Thymus (tissue), 11 donors: Measurements from ENCODE around the gene BPIFB6. TPM values are rescaled to one million over a fixed set of nuclear protein-coding genes. Genes with fewer than 3 reads are reported as not detected.

Experiments
- DNase-seq, 9 donors: peaks; one replicate each; pipeline ENCODE4 v3.0.0-alpha.2; 2013; ENCODE audit warnings: low spot score in 9 of 9, low read depth in 6 of 9, missing footprints in 1 of 9
- H3K27ac ChIP-seq, 2 donors: one replicate each; pipeline ENCODE4 v1.5.1; 2013; ENCODE audit warnings: control low read depth in 1 of 2, low read depth in 1 of 2, low read length in 1 of 2, mild to moderate bottlenecking in 1 of 2, moderate library complexity in 1 of 2
- H3K27me3 ChIP-seq, 2 donors: one replicate each; pipeline ENCODE4 v1.5.1; 2013; ENCODE audit warnings: low read length in 1 of 2; ENCODE audit not compliant: control insufficient read depth in 2 of 2, insufficient read depth in 1 of 2
- H3K36me3 ChIP-seq, 2 donors: one replicate each; pipeline ENCODE4 v1.5.1; 2013; ENCODE audit warnings: low read length in 1 of 2, mild to moderate bottlenecking in 1 of 2, moderate library complexity in 1 of 2; ENCODE audit not compliant: control insufficient read depth in 2 of 2, insufficient read depth in 2 of 2
- H3K4me1 ChIP-seq, 2 donors: one replicate each; pipeline ENCODE4 v1.5.1; 2013; ENCODE audit warnings: low read length in 2 of 2; ENCODE audit not compliant: control insufficient read depth in 2 of 2, insufficient read depth in 2 of 2
- H3K4me3 ChIP-seq, 2 donors: one replicate each; pipeline ENCODE4 v1.5.1; 2013; ENCODE audit warnings: low read length in 2 of 2, control low read depth in 1 of 2, mild to moderate bottlenecking in 1 of 2
- H3K9me3 ChIP-seq, 2 donors: one replicate each; pipeline ENCODE4 v1.5.1; 2013; ENCODE audit warnings: low read length in 1 of 2, mild to moderate bottlenecking in 1 of 2; ENCODE audit not compliant: control insufficient read depth in 2 of 2, insufficient read depth in 1 of 2
- WGBS: extraction: QIAGEN DNeasy Blood & Tissue Kit; methylation state at CpG from one replicate; pipeline ENCODE4 v1.1.7; 2013; 5-methylcytosine and 5-hydroxymethylcytosine counted together
- polyA plus RNA-seq: library from polyadenylated mRNA; stranded (reverse); fragments of 200-250 nt; gene quantifications from one replicate; pipeline ENCODE4 v1.2.3, GENCODE V29; 2013
- total RNA-seq: library from RNA; stranded (reverse); fragments of 120-200 nt; gene quantifications from one replicate; pipeline ENCODE4 v1.2.4, GENCODE V29; 2013
- donor health status: healthy.

Gene BPIFB6
- total and polyA plus RNA-seq, 2 donors, result 0.05 TPM; not detected in 1

- DNase-seq, result no peak
- no peak overlapping the region for H3K4me3 ChIP-seq
- no peaks in the 10 kb centered on the region for H3K9me3 ChIP-seq
- no peaks in the 10 kb centered on the region for H3K36me3 ChIP-seq
- H3K27me3 ChIP-seq, result no peaks in the 10 kb centered on the region
- H3K4me1 ChIP-seq, result no peaks in the 10 kb centered on the region
- 93% methylated on average over 6 of the region's 6 CpGs for WGBS
- no peak overlapping the region for H3K27ac ChIP-seq
Observed at GRCh38 chr20:33063271-33063670, 31.8 kb downstream of the BPIFB6 start.

DNA sequence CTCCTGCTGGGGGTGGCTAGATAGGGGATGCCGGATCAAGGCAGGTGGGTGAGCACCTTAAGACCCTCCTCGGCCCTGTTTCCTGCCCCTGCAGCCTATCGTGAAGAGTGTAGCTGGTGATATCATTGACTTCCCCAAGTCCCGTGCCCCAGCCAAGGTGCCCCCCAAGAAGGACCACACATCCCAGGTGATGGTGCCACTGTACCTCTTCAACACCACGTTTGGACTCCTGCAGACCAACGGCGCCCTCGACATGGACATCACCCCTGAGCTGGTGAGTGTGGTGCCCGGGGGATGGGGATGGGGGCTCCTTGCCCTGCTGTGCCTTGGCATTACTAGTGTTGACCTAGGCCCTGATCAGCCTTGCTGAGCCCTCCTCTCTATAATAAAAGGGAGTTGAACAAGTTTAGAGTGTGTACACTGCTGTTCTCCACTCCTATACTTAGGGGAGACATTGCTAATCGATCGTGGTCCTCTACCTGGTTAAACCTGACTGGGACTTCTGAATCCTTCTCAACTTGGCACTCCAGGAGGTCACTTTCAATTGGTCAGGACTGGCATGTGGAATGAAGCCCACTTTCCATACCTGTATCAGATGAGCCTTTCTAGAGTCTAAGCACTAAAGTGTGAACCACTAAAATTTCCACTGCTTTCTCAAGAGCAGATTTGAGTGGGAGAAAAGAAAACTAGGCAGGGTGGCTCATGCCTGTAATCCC lies 33.3 kb downstream of the BPIFB6 start:
- 92% methylated on average over 11 of the region's 11 CpGs for WGBS
- no peaks in the 10 kb centered on the region for H3K36me3 ChIP-seq
- no peak for DNase-seq

GRCh38 chr20:33065785-33066184 lies 34.3 kb downstream of the BPIFB6 start:
- Histone ChIP-seq H3K4me1 (no peaks in the 10 kb centered on the region), H3K27ac (no peak overlapping the region), H3K9me3 (no peaks in the 10 kb centered on the region), H3K36me3 (no peaks in the 10 kb centered on the region), H3K4me3 (no peak overlapping the region), H3K27me3 (no peaks in the 10 kb centered on the region)
- WGBS, result 94% methylated on average over 9 of the region's 9 CpGs
- DNase-seq, result no peak

More for the DNA sequence above, 33.3 kb downstream of the BPIFB6 start:
- Histone ChIP-seq H3K4me3 (no peak overlapping the region), H3K4me1 (no peaks in the 10 kb centered on the region), H3K27me3 (no peaks in the 10 kb centered on the region), H3K27ac (no peak overlapping the region), H3K9me3 (no peaks in the 10 kb centered on the region)

DNA sequence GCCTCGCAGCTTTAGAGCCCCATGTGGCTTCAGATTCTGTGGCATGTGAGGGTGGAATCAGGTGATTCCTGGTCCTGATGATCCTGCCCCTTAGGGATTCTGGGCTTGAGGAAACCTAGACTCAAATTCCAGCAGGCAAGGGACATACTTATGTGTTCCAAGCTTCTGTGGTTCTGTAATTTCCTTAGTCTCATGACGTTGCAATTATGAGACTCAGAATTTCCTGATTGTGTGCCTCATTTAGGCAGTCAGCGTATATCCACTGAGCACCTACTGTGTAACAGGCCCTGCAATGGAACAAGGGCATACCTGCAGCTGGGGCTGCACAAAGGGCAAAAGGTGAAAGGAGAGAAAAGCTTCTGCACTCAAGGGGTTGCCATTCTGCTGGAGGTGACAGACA lies 36.4 kb downstream of the BPIFB6 start:
- H3K36me3 ChIP-seq, result no peaks in the 10 kb centered on the region
- 65% methylated on average over 3 of the region's 3 CpGs for WGBS
- no peak for DNase-seq
- no peaks in the 10 kb centered on the region for H3K27me3 ChIP-seq
- H3K27ac ChIP-seq, result no peak overlapping the region
- H3K4me3 ChIP-seq, result no peak overlapping the region
- H3K9me3 ChIP-seq, result no peaks in the 10 kb centered on the region
- H3K4me1 ChIP-seq, result no peaks in the 10 kb centered on the region

- 91% methylated on average over 12 of the region's 12 CpGs for WGBS
- no peaks in the 10 kb centered on the region for H3K27me3 ChIP-seq
- DNase-seq, result no peak
Observed at GRCh38 chr20:33068251-33068939, 36.9 kb downstream of the BPIFB6 start.

GRCh38 chr20:33069673-33070072 lies 38.2 kb downstream of the BPIFB6 start:
- no peaks in the 10 kb centered on the region for H3K36me3 ChIP-seq
- 96% methylated on average over 9 of the region's 9 CpGs for WGBS
- no peaks in the 10 kb centered on the region for H3K4me1 ChIP-seq
- H3K4me3 ChIP-seq, result no peak overlapping the region
- H3K27ac ChIP-seq, result no peak overlapping the region
- H3K9me3 ChIP-seq, result no peaks in the 10 kb centered on the region
- H3K27me3 ChIP-seq, result peaks cover 0 to 3% of the 10 kb centered on the region in 2 donors
- no peak for DNase-seq

More at GRCh38 chr20:33068251-33068939, 36.9 kb downstream of the BPIFB6 start:
- Histone ChIP-seq H3K36me3 (no peaks in the 10 kb centered on the region), H3K9me3 (no peaks in the 10 kb centered on the region), H3K4me1 (no peaks in the 10 kb centered on the region), H3K4me3 (no peak overlapping the region), H3K27ac (no peak overlapping the region)

- H3K9me3 ChIP-seq, result no peaks in the 10 kb centered on the region
- H3K36me3 ChIP-seq, result no peaks in the 10 kb centered on the region
- no peaks in the 10 kb centered on the region for H3K4me1 ChIP-seq
- no peak overlapping the region for H3K4me3 ChIP-seq
- no peak for DNase-seq
- H3K27me3 ChIP-seq, result peaks cover 0 to 3% of the 10 kb centered on the region in 2 donors
- 85% methylated on average over 19 of the region's 19 CpGs for WGBS
- no peak overlapping the region for H3K27ac ChIP-seq
Observed at GRCh38 chr20:33070111-33071053, 38.9 kb downstream of the BPIFB6 start.

DNA sequence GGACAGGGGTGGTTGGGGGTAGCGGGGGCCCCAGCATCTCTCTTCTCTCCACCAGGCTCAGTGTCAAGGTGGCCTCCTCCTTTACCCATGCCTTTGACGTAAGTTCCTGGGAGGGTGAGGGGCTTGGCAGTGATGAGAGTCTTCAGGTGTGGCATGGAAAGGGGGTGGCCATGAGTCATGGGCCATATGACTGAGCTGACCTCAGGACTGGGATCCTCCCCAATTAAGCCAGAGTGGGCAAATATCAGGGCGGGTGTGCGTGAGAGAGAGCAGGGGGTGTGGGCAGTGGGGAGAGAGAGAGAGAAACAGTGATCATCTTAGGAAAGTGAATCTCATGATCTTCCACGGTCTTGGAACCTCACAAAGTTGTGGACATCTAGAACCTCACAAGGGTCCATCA lies 39.8 kb downstream of the BPIFB6 start:
- Histone ChIP-seq H3K4me1 (no peaks in the 10 kb centered on the region), H3K4me3 (no peak overlapping the region), H3K36me3 (no peaks in the 10 kb centered on the region), H3K27me3 (peaks cover 0 to 7% of the 10 kb centered on the region in 2 donors), H3K27ac (no peak overlapping the region), H3K9me3 (no peaks in the 10 kb centered on the region)
- WGBS, result 98% methylated on average over 5 of the region's 5 CpGs
- DNase-seq, result no peak

DNA sequence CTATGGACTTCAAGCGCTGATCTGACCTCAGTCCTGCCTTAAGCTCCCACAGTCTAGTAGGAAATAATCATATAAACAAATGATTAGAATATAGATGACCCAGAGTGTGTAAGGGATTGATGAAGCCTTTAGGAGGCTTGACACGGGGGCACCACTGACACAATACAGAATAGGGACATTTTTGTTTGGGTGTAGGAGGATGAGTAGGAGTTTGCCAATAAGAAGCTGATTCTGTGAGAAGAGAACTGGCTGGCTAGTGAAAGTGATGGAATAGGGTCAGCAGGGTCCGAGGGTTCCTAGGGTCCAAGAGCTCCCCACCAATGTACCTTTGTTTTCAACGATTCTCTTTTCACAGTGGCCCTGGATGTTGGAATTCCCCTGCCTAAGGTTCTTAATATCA lies 40.9 kb downstream of the BPIFB6 start:
- Histone ChIP-seq H3K27ac (no peak overlapping the region), H3K36me3 (no peaks in the 10 kb centered on the region), H3K27me3 (peaks cover 0 to 9% of the 10 kb centered on the region in 2 donors), H3K4me1 (no peaks in the 10 kb centered on the region), H3K4me3 (no peak overlapping the region), H3K9me3 (no peaks in the 10 kb centered on the region)
- 97% methylated on average over 4 of the region's 4 CpGs for WGBS
- DNase-seq, result no peak
